Measurements from ENCODE around the gene HAPLN2. TPM values are rescaled to one million over a fixed set of nuclear protein-coding genes. Genes with fewer than 3 reads are reported as not detected.

The HAPLN2 gene
- total and polyA plus RNA-seq, 2 of the 8 experiments (the other 6 are each of a cell fraction or from before 2014, with no cell fraction given) = 0.19 to 0.51 TPM

DNA sequence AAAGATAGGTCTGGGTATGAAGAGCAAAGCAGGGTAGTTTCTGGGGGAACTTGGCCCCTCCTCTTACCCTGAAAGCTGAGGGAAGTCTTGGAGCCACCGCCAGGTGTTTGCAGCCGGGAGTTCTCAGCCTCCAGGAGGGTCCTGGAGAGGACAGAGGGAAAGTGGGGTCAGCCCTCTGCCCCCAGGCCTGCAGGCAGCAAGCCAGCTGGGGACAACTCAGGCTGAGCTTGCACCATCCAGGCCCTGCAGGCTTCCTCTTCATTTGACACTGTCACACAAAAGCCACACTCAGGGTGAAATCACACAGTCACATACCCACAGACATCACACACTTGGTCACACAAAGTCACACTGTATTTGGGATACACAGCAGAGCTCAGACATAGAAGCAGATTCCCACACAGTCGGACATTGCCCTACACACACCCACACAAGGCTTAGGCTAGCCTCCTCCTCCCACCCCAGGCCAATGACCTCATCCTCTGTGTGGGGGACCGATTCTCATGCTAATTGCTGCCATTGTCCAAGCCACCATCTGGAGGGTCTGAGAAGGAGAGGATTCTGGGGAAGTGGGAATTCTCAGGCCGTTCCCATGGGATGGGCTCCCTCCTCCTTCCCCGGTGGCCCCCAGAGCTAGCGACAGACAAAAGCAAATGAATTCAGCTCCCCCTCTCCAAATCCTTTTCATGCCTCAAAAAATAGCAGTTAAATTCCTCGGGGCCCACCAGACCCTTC is 54.3 kb downstream of the HAPLN2 start:
- Histone ChIP-seq H3K27me3 (replicated peaks in 1 of 4; ENCODE audit: control insufficient read depth in 3 of 4, extremely low read depth in 1 of 4, insufficient read depth in 3 of 4, low read length in 3 of 4) (no peaks in the 10 kb centered on the region; a peak in 1 of 7 replicates), H2AK5ac (ENCODE audit: low read depth, low read length) (peak overlapping the region; percentile 99), H3K14ac (ENCODE audit: insufficient read length) (no peak overlapping the region), H2BK12ac (ENCODE audit: low read depth, low read length) (peak overlapping the region; percentile 100), H2BK20ac (ENCODE audit: low read length) (peak overlapping the region; percentile 100), H3K23me2 (ENCODE audit: low read depth, low read length) (peaks cover 18% of the 10 kb centered on the region), H3K79me2 (ENCODE audit: control insufficient read depth in 1 of 2, insufficient read depth in 2 of 2, low read length in 2 of 2) (peaks cover 5 to 43% of the 10 kb centered on the region in 2 experiments; a peak in 3 of 4 replicates), H3K4me3 (ENCODE audit: extremely low read depth in 1 of 4, insufficient read depth in 2 of 4, low read depth in 3 of 4, low read length in 4 of 4) (peak overlapping the region; percentile 15 to 84 (median 22); a peak in 5 of 8 replicates), H3K23ac (ENCODE audit: insufficient read length) (no peak overlapping the region), H4K20me1 (replicated peaks in 1 of 2; ENCODE audit: control insufficient read depth in 1 of 2, insufficient read depth in 2 of 2, low read length in 2 of 2) (peaks cover 4 to 10% of the 10 kb centered on the region in 2 experiments), H3K36me3 (ENCODE audit: control insufficient read depth in 2 of 4, insufficient read depth in 4 of 4, low read length in 3 of 4) (peaks cover 4 to 28% (median 12%) of the 10 kb centered on the region in 4 experiments; a peak in 7 of 8 replicates), H3K56ac (replicated peaks; ENCODE audit: insufficient read length, low read depth, low read length) (peak overlapping the region; percentile 9), H3K4me1 (replicated peaks in 1 of 4; ENCODE audit: control insufficient read depth in 3 of 4, insufficient read depth in 4 of 4, low read length in 3 of 4) (peaks cover 7 to 52% (median 46%) of the 10 kb centered on the region in 4 experiments), H3K4ac (replicated peaks; ENCODE audit: insufficient read length, low read depth, low read length) (peak overlapping the region; percentile 22), H2AFZ (ENCODE audit: low read length) (no peak overlapping the region), H2BK5ac (ENCODE audit: low read depth, low read length) (peak overlapping the region; percentile 99), H4K91ac (replicated peaks; ENCODE audit: insufficient read length, low read length) (peak overlapping the region; percentile 98), H3K9ac (replicated peaks in 1 of 4; ENCODE audit: extremely low read depth in 1 of 4, low read depth in 3 of 4, low read length in 3 of 4) (peak overlapping the region in 3 of 4 experiments; percentile 42 to 65 (median 55); a peak in 6 of 7 replicates), H3K9me3 (ENCODE audit: insufficient read depth in 2 of 2, low read depth in 1 of 2, low read length in 1 of 2) (no peaks in the 10 kb centered on the region), H3K79me1 (ENCODE audit: low read depth, low read length) (peaks cover 15% of the 10 kb centered on the region; the same call in 1 of the 2 replicates), H4K8ac (ENCODE audit: extremely low read depth, insufficient read depth, low read length) (peak overlapping the region; percentile 66; the same call in 1 of the 2 replicates), H2BK120ac (replicated peaks; ENCODE audit: low read depth, low read length) (peak overlapping the region; percentile 63), H2BK15ac (ENCODE audit: low read length) (peak overlapping the region; percentile 100), H3K27ac (ENCODE audit: low read depth, low read length) (peak overlapping the region; percentile 87), H3K4me2 (ENCODE audit: insufficient read depth in 1 of 2, low read depth in 2 of 2, low read length in 2 of 2) (peak overlapping the region; percentile 71 to 87), H4K5ac (ENCODE audit: insufficient read length, low read depth, low read length) (peak overlapping the region; percentile 73), H3K18ac (ENCODE audit: extremely low read depth, low read length) (peak overlapping the region; percentile 100)
- ChIA-PET CTCF (ENCODE audit: partially characterized antibody) (interaction anchor here (0.5 to 66.0 kb wide), 5 partner anchors 14 to 211 kb away, joined by 3 to 4284 read pairs (median 868); partner anchors contain the start of genes BCAN, CRABP2, HAPLN2 and ISG20L2), POLR2A (ENCODE audit: partially characterized antibody) (interaction anchor here (0.9 to 13.8 kb wide), 13 partner anchors 10 to 78 kb away, joined by 3 to 419 read pairs (median 7); partner anchors contain the start of genes CRABP2, HDGF, ISG20L2 and METTL25B)
- WGBS, 2 experiments (ENCODE audit: extremely low coverage in 1 of 2, insufficient coverage in 1 of 2, insufficient read length in 1 of 2, insufficient replicate concordance in 2 of 2, low coverage in 1 of 2, low lambda C conversion rate in 2 of 2, missing lambda C conversion rate in 1 of 2) = 13% methylated on average over 8 of the region's 8 CpGs; no CpG with 5 or more reads in 1 of the 2 experiments
- peak; percentile 100 for FAIRE-seq
- peak; percentile 88 to 91 for DNase-seq (ENCODE audit: low read depth in 1 of 2, low spot score in 2 of 2)
- TF ChIP-seq, protein P1, sequence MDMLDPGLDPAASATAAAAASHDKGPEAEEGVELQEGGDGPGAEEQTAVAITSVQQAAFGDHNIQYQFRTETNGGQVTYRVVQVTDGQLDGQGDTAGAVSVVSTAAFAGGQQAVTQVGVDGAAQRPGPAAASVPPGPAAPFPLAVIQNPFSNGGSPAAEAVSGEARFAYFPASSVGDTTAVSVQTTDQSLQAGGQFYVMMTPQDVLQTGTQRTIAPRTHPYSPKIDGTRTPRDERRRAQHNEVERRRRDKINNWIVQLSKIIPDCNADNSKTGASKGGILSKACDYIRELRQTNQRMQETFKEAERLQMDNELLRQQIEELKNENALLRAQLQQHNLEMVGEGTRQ (IDR thresholded peaks at IDR 0.05; ENCODE audit: low read length) = 0 out of 2 replicates have a peak, but pooled peaks have one; percentile 4
- TF ChIP-seq POLR2AphosphoS5 (IDR thresholded peaks at IDR 0.05; ENCODE audit: low read depth, low read length) (peak; percentile 94), GTF2F1 (IDR thresholded peaks at IDR 0.05; ENCODE audit: borderline replicate concordance, low read depth, low read length) (0 out of 2 replicates have a peak, but pooled peaks have one; percentile 41), TBP (IDR thresholded peaks at IDR 0.05; ENCODE audit: low read depth, low read length) (no peak; the same call in 1 of the 2 replicates), BACH1 (IDR thresholded peaks at IDR 0.05; ENCODE audit: low read length) (0 out of 2 replicates have a peak, but pooled peaks have one; percentile 36), KDM1A (IDR thresholded peaks at IDR 0.05; ENCODE audit: borderline replicate concordance, low read length) (no peak), NANOG (IDR thresholded peaks at IDR 0.05; ENCODE audit: insufficient read depth, low read depth, low read length, poor library complexity, severe bottlenecking) (peak; percentile 64), CTBP2 (IDR thresholded peaks at IDR 0.05; ENCODE audit: borderline replicate concordance, insufficient read depth, insufficient read length, low read length) (no peak), CREB1 (IDR thresholded peaks at IDR 0.05) (peak; percentile 71), CEBPB (IDR thresholded peaks at IDR 0.05; ENCODE audit: low read depth, low read length) (no peak; the same call in 1 of the 2 replicates)

All from H1 (cell line).